Right lung (tissue), 5 donors: Measurements from ENCODE around the gene VPS37C. TPM values are rescaled to one million over a fixed set of nuclear protein-coding genes. Genes with fewer than 3 reads are reported as not detected.

ENCODE experiments used
- polyA plus RNA-seq, 5 donors: library from polyadenylated mRNA; unstranded; fragments of 120-200 nt; gene quantifications; one replicate each; pipeline versions ENCODE4 v1.2.1 to v1.2.3, GENCODE V29; 2013; ENCODE audit warnings: inconsistent platforms in 1 of 5, low replicate concordance in 1 of 5; ENCODE audit not compliant: insufficient read length in 5 of 5, insufficient read depth in 1 of 5

The VPS37C gene
- polyA plus RNA-seq, 5 donors: 12.3 to 19.7 (median 15.6) TPM

Other genes starting within 250 kb of the VPS37C start
- 100 to 1,000 TPM in 1 of 5 donors, 10 to 100 TPM in 4; 71.2 to 107 (median 79.9) TPM for gene TMEM109, start 247.3 kb downstream of the VPS37C start, polyA plus RNA-seq
- 10 to 100 TPM; 30.6 to 66.6 (median 51.3) TPM for gene TMEM132A, start 237.0 kb downstream of the VPS37C start, polyA plus RNA-seq
- 10 to 100 TPM; 14.7 to 21.2 (median 20.6) TPM for gene SLC15A3, start 209.2 kb downstream of the VPS37C start, polyA plus RNA-seq
- gene CD6, start 189.7 kb downstream of the VPS37C start, polyA plus RNA-seq: 1 to 10 TPM in 4 of 5 donors, under 1 TPM in 1; 0.99 to 2.1 (median 1.1) TPM
- under 1 TPM; 0.14 to 0.35 (median 0.23) TPM for gene CD5, start 58.9 kb downstream of the VPS37C start, polyA plus RNA-seq
- under 1 TPM; 0.10 to 0.26 (median 0.13) TPM for gene PGA3, start 42.1 kb upstream of the VPS37C start, polyA plus RNA-seq
- 1 to 10 TPM in 1 of 5 donors, under 1 TPM in 4; 0.18 to 1.3 (median 0.67) TPM for gene PGA4, start 60.9 kb upstream of the VPS37C start, polyA plus RNA-seq
- gene PGA5, start 79.7 kb upstream of the VPS37C start, polyA plus RNA-seq: under 1 TPM in 3 of 5 donors, not detected in 2; 0.16 to 0.53 (median 0.37) TPM
- 1 to 10 TPM in 4 of 5 donors, under 1 TPM in 1; 0.94 to 2.3 (median 1.8) TPM for gene VWCE, start 133.9 kb upstream of the VPS37C start, polyA plus RNA-seq
- 100 to 1,000 TPM; 164 to 194 (median 176) TPM for gene DDB1, start 171.7 kb upstream of the VPS37C start, polyA plus RNA-seq
- gene TKFC, start 171.8 kb upstream of the VPS37C start, polyA plus RNA-seq: 10 to 100 TPM; 24.2 to 37.4 (median 35.4) TPM
- gene CYB561A3, start 200.5 kb upstream of the VPS37C start, polyA plus RNA-seq: 10 to 100 TPM; 27.1 to 40.0 (median 33.6) TPM
- gene TMEM138, start 200.9 kb upstream of the VPS37C start, polyA plus RNA-seq: 10 to 100 TPM; 42.7 to 56.1 (median 48.8) TPM
- gene TMEM216, start 231.2 kb upstream of the VPS37C start, polyA plus RNA-seq: 10 to 100 TPM; 31.1 to 37.9 (median 35.0) TPM